H1 (cell line): ENCODE results near the gene ADAMTS14. TPM values are rescaled to one million over a fixed set of nuclear protein-coding genes. Genes with fewer than 3 reads are reported as not detected.

Experiments
- CTCF ChIA-PET: fragments of 300-600 bp; sonication (Branson Sonifier 250); formaldehyde crosslinking; loops from one replicate; lab custom pipeline; 2021; ENCODE audit not compliant: partially characterized antibody; lab: Charles Lee
- POLR2A ChIA-PET: fragments of 300-600 bp; sonication (Branson Sonifier 250); formaldehyde crosslinking; loops from one replicate; lab custom pipeline; 2021; ENCODE audit warnings: inconsistent platforms; ENCODE audit not compliant: partially characterized antibody; lab: Charles Lee
- DNase-seq, 2 experiments: peaks; one replicate each; pipeline versions ENCODE4 v3.0.0 to v3.0.0-alpha.2; 2010 to 2022; ENCODE audit warnings: low spot score in 2 of 2, low read depth in 1 of 2, mixed read lengths in 1 of 2
- FAIRE-seq: peaks from 2 replicates; lab custom pipeline; 2011; peaks lifted over from hg19 to GRCh38; lab: Jason Lieb, UNC
- H2AFZ ChIP-seq: 2 replicates; pipeline ENCODE4 v1.8.1; 2012; ENCODE audit warnings: low read length, inconsistent platforms
- H2AK5ac ChIP-seq: 2 replicates; pipeline ENCODE4 v1.6.1; 2013; ENCODE audit warnings: low read depth, low read length
- H2BK120ac ChIP-seq: replicated peaks from 2 replicates; pipeline ENCODE3; 2013; ENCODE audit warnings: low read depth, low read length, inconsistent platforms
- H2BK12ac ChIP-seq: 2 replicates; pipeline ENCODE4 v1.6.1; 2013; ENCODE audit warnings: low read depth, low read length
- H2BK15ac ChIP-seq: 2 replicates; pipeline ENCODE4 v1.6.1; 2013; ENCODE audit warnings: low read length
- H2BK20ac ChIP-seq: 2 replicates; pipeline ENCODE4 v1.6.1; 2013; ENCODE audit warnings: low read length
- H2BK5ac ChIP-seq: 2 replicates; pipeline ENCODE4 v1.6.1; 2013; ENCODE audit warnings: low read depth, low read length
- H3K14ac ChIP-seq: 2 replicates; pipeline ENCODE4 v1.6.1; 2013; ENCODE audit warnings: inconsistent platforms; ENCODE audit not compliant: insufficient read length
- H3K18ac ChIP-seq: 2 replicates; pipeline ENCODE4 v1.6.1; 2013; ENCODE audit warnings: low read length; ENCODE audit errors: extremely low read depth
- H3K23ac ChIP-seq: 2 replicates; pipeline ENCODE4 v1.6.1; 2013; ENCODE audit warnings: inconsistent platforms; ENCODE audit not compliant: insufficient read length
- H3K23me2 ChIP-seq: 2 replicates; pipeline ENCODE4 v1.6.1; 2013; ENCODE audit warnings: low read depth, low read length
- H3K27ac ChIP-seq: 2 replicates; pipeline ENCODE4 v1.6.1; 2011; ENCODE audit warnings: low read depth, low read length, inconsistent platforms
- H3K27me3 ChIP-seq, 4 experiments: replicated peaks in 1 of 4; 1 replicate in 1 of 4; 2 replicates in 3 of 4; pipeline versions ENCODE4 v1.6.1 to v1.8.1; 2011 to 2013; ENCODE audit warnings: low read length in 3 of 4, mild to moderate bottlenecking in 3 of 4, inconsistent platforms in 2 of 4, mixed read lengths in 2 of 4, moderate library complexity in 1 of 4; ENCODE audit not compliant: control insufficient read depth in 3 of 4, insufficient read depth in 3 of 4; ENCODE audit errors: extremely low read depth in 1 of 4
- H3K36me3 ChIP-seq, 4 experiments: 2 replicates each; pipeline versions ENCODE4 v1.6.1 to v1.8.1; 2011 to 2013; ENCODE audit warnings: mild to moderate bottlenecking in 4 of 4, low read length in 3 of 4, moderate library complexity in 2 of 4, control low read depth in 1 of 4, inconsistent platforms in 1 of 4; ENCODE audit not compliant: insufficient read depth in 4 of 4, control insufficient read depth in 2 of 4
- H3K4ac ChIP-seq: replicated peaks from 2 replicates; pipeline ENCODE3; 2013; ENCODE audit warnings: low read length, low read depth, mixed read lengths, inconsistent platforms; ENCODE audit not compliant: insufficient read length
- H3K4me1 ChIP-seq, 4 experiments: replicated peaks in 1 of 4; 1 replicate in 1 of 4; 2 replicates in 3 of 4; pipeline versions ENCODE4 v1.6.1 to v1.8.1; 2011 to 2013; ENCODE audit warnings: low read length in 3 of 4, inconsistent platforms in 2 of 4, mixed read lengths in 1 of 4; ENCODE audit not compliant: insufficient read depth in 4 of 4, control insufficient read depth in 3 of 4
- H3K4me2 ChIP-seq, 2 experiments: 2 replicates each; pipeline versions ENCODE4 v1.6.1 to v1.8.1; 2011 to 2013; ENCODE audit warnings: low read depth in 2 of 2, low read length in 2 of 2, control low read depth in 1 of 2, inconsistent platforms in 1 of 2, mild to moderate bottlenecking in 1 of 2; ENCODE audit not compliant: insufficient read depth in 1 of 2
- H3K4me3 ChIP-seq, 4 experiments: fragments of 200-600, 300-600 bp in 1 of 4; sonication (generic), shearing (Covaris generic), sonication (Bioruptor Twin) in 1 of 4; 2 replicates each; pipeline versions ENCODE4 v1.5.1 to v1.8.1; 2011 to 2016; ENCODE audit warnings: low read length in 4 of 4, low read depth in 3 of 4, control low read depth in 2 of 4, inconsistent platforms in 2 of 4, mild to moderate bottlenecking in 2 of 4, mixed read lengths in 1 of 4, moderate library complexity in 1 of 4; ENCODE audit not compliant: insufficient read depth in 2 of 4; ENCODE audit errors: extremely low read depth in 1 of 4
- H3K56ac ChIP-seq: replicated peaks from 2 replicates; pipeline ENCODE3; 2013; ENCODE audit warnings: low read depth, mild to moderate bottlenecking, mixed read lengths, low read length, inconsistent platforms; ENCODE audit not compliant: insufficient read length
- H3K79me1 ChIP-seq: 2 replicates; pipeline ENCODE4 v1.6.1; 2013; ENCODE audit warnings: low read depth, low read length, control low read depth
- H3K79me2 ChIP-seq, 2 experiments: 2 replicates each; pipeline versions ENCODE4 v1.6.1 to v1.8.1; 2012 to 2013; ENCODE audit warnings: low read length in 2 of 2, mild to moderate bottlenecking in 2 of 2, inconsistent platforms in 1 of 2; ENCODE audit not compliant: insufficient read depth in 2 of 2, control insufficient read depth in 1 of 2
- H3K9ac ChIP-seq, 4 experiments: replicated peaks in 1 of 4; 1 replicate in 1 of 4; 2 replicates in 3 of 4; pipeline versions ENCODE4 v1.6.1 to v1.8.1; 2011 to 2013; ENCODE audit warnings: low read depth in 3 of 4, low read length in 3 of 4, control low read depth in 2 of 4, mild to moderate bottlenecking in 2 of 4, moderate library complexity in 2 of 4, inconsistent platforms in 1 of 4; ENCODE audit errors: extremely low read depth in 1 of 4
- H3K9me3 ChIP-seq, 2 experiments: 2 replicates each; pipeline versions ENCODE4 v1.6.1 to v1.8.1; 2012 to 2013; ENCODE audit warnings: mild to moderate bottlenecking in 2 of 2, moderate library complexity in 2 of 2, control low read depth in 1 of 2, inconsistent platforms in 1 of 2, low read depth in 1 of 2, low read length in 1 of 2, mixed read lengths in 1 of 2; ENCODE audit not compliant: insufficient read depth in 2 of 2
- H4K20me1 ChIP-seq, 2 experiments: replicated peaks in 1 of 2; 2 replicates each; pipeline versions ENCODE3 to v1.8.1; 2011 to 2013; ENCODE audit warnings: inconsistent platforms in 2 of 2, low read length in 2 of 2, mild to moderate bottlenecking in 1 of 2; ENCODE audit not compliant: insufficient read depth in 2 of 2, control insufficient read depth in 1 of 2
- H4K5ac ChIP-seq: 2 replicates; pipeline ENCODE4 v1.6.1; 2013; ENCODE audit warnings: low read length, low read depth, mixed read lengths, inconsistent platforms; ENCODE audit not compliant: insufficient read length
- H4K8ac ChIP-seq: 2 replicates; pipeline ENCODE4 v1.8.0; 2013; ENCODE audit warnings: mild to moderate bottlenecking, moderate library complexity, low read length, inconsistent platforms; ENCODE audit not compliant: insufficient read depth; ENCODE audit errors: extremely low read depth
- H4K91ac ChIP-seq: replicated peaks from 2 replicates; pipeline ENCODE3; 2013; ENCODE audit warnings: low read length, mixed read lengths, inconsistent platforms; ENCODE audit not compliant: insufficient read length
- GTF2F1 ChIP-seq: IDR thresholded peaks from 2 replicates; pipeline ENCODE4 v1.6.1; 2012; ENCODE audit warnings: low read depth, low read length, improper control_type of control experiment, borderline replicate concordance
- polyA plus RNA-seq, 7 experiments: library from polyadenylated mRNA; depleted of rRNA in 3 of 7; stranded (reverse) in 5 of 7; unstranded in 2 of 7; fragments of >200 nt in 5 of 7; fragments of 200-250 nt in 2 of 7; gene quantifications; 1 replicate in 5 of 7; 2 replicates in 1 of 7; 4 replicates in 1 of 7; pipeline versions ENCODE4 v1.2.1 to v1.2.3, GENCODE V29; 2011 to 2013; ENCODE audit warnings: missing spikeins in 2 of 7, mixed read lengths in 2 of 7
- total RNA-seq: library from RNA; stranded (reverse); fragmentation: NEBNext Ultra II Directional; extraction: Animal tissue kit (Norgen Biotek cat#: 25700); gene quantifications from 2 replicates; pipeline ENCODE4 v1.2.1, GENCODE V29; 2021
- TF ChIP-seq, protein P1 (sequence below): IDR thresholded peaks from 2 replicates; pipeline ENCODE4 v1.6.1; 2011; ENCODE audit warnings: low read length, improper control_type of control experiment

ADAMTS14 gene
- total and polyA plus RNA-seq, 2 of the 8 experiments (the other 6 are each of a cell fraction or from before 2014, with no cell fraction given), result 2.0 to 2.3 TPM

DNA sequence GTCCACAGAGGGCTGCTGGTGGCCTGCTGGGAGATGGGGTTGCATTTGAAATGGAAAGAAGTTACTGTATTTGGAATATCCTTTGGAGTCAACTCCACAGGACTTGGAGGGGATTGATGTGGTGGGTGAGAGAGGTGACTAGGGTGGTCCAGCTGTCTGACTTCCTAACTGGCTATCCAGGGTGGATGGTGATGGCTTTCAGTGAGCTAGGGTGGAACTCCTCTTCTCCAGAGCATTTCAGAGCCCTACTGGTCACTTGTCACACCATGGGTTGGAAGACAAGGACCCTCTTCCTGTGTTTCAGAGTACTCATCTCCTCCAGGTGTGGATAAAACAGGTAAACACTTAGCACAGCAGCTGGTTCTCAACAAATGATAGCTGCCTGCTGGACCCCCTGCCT lies 3.3 kb upstream of the ADAMTS14 start:
- H2BK5ac ChIP-seq, result no peak overlapping the region
- DNase-seq (no peak), FAIRE-seq (no peak)
- no peak overlapping the region for H3K4me2 ChIP-seq
- H3K79me2 ChIP-seq, result no peaks in the 10 kb centered on the region
- no peak overlapping the region for H3K14ac ChIP-seq
- no peak overlapping the region for H4K8ac ChIP-seq
- CTCF ChIA-PET, result interaction anchor here (1.0 to 2.0 kb wide), 4 partner anchors 13 to 109 kb away, joined by 3 to 11 read pairs (median 4); no protein-coding TSS in a partner anchor
- H2BK20ac ChIP-seq, result no peak overlapping the region
- H2AFZ ChIP-seq, result no peak overlapping the region
- no peaks in the 10 kb centered on the region for H3K36me3 ChIP-seq
- H2BK120ac ChIP-seq, result no peak overlapping the region
- H4K5ac ChIP-seq, result no peak overlapping the region
- H2BK12ac ChIP-seq, result no peak overlapping the region
- H4K20me1 ChIP-seq, result no peaks in the 10 kb centered on the region
- H2BK15ac ChIP-seq, result no peak overlapping the region
- H3K4me1 ChIP-seq, result peaks cover 3 to 11% (median 3%) of the 10 kb centered on the region in 4 experiments; a peak in 6 of 7 replicates
- H3K9ac ChIP-seq, result no peak overlapping the region
- peaks cover 7 to 8% of the 10 kb centered on the region in 2 experiments; a peak in 3 of 4 replicates for H3K9me3 ChIP-seq
- no peak overlapping the region for H2AK5ac ChIP-seq
- no peak overlapping the region for H3K27ac ChIP-seq
- no peak overlapping the region for H3K56ac ChIP-seq
- no peak overlapping the region for H3K4me3 ChIP-seq
- no peak overlapping the region for H3K23ac ChIP-seq
- POLR2A ChIA-PET, result interaction anchor here (0.6 kb wide), 1 partner anchor 49 kb away, joined by 3 read pairs; no protein-coding TSS in a partner anchor
- TF ChIP-seq, protein P1, sequence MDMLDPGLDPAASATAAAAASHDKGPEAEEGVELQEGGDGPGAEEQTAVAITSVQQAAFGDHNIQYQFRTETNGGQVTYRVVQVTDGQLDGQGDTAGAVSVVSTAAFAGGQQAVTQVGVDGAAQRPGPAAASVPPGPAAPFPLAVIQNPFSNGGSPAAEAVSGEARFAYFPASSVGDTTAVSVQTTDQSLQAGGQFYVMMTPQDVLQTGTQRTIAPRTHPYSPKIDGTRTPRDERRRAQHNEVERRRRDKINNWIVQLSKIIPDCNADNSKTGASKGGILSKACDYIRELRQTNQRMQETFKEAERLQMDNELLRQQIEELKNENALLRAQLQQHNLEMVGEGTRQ, result no peak
- TF ChIP-seq GTF2F1, result no peak
- H3K27me3 ChIP-seq, result peaks cover 0 to 25% (median 14%) of the 10 kb centered on the region in 4 experiments; a peak in 6 of 7 replicates
- no peak overlapping the region for H3K4ac ChIP-seq
- H3K23me2 ChIP-seq, result peaks cover 6% of the 10 kb centered on the region; the same call in 1 of the 2 replicates
- H3K18ac ChIP-seq, result no peak overlapping the region
- H4K91ac ChIP-seq, result no peak overlapping the region
- no peaks in the 10 kb centered on the region for H3K79me1 ChIP-seq
